Ovary (tissue), 9 donors: ENCODE data around the gene GPHN. TPM values are rescaled to one million over a fixed set of nuclear protein-coding genes. Genes with fewer than 3 reads are reported as not detected.

Experiments used
- DNase-seq, 5 donors: peaks; one replicate each; pipeline ENCODE4 v3.0.0-alpha.2; 2019 to 2020
- H3K27ac ChIP-seq, 2 donors: fragments of 200-600 bp; one replicate each; pipeline versions ENCODE4 v1.5.1 to v1.8.0; 2019 to 2022
- H3K27me3 ChIP-seq: fragments of 200-600 bp; one replicate; pipeline ENCODE4 v1.8.0; 2022
- H3K36me3 ChIP-seq: fragments of 200-600 bp; sonication (generic); one replicate; pipeline ENCODE4 v1.5.1; 2019
- H3K4me1 ChIP-seq: one replicate; pipeline ENCODE4 v1.8.1; 2013; ENCODE audit warnings: mild to moderate bottlenecking, moderate library complexity; ENCODE audit not compliant: insufficient read depth
- H3K4me3 ChIP-seq: fragments of 200-600 bp; sonication (generic); one replicate; pipeline ENCODE4 v1.5.1; 2017
- H3K9me3 ChIP-seq, 2 donors: fragments of 200-600 bp in 1 of 2; sonication (generic) in 1 of 2; one replicate each; pipeline versions ENCODE4 v1.5.1 to v1.8.1; 2013 to 2019; ENCODE audit warnings: mild to moderate bottlenecking in 1 of 2, moderate library complexity in 1 of 2
- EP300 ChIP-seq: sonication (generic); formaldehyde crosslinking; IDR thresholded peaks from one replicate; pipeline ENCODE4 v1.6.1; 2017; ENCODE audit warnings: antibody characterized with exemption
- POLR2A ChIP-seq: fragments of 450-650 bp; IDR thresholded peaks from one replicate; pipeline ENCODE4 v1.6.1; 2017; ENCODE audit warnings: antibody characterized with exemption, mild to moderate bottlenecking, moderate library complexity
- WGBS, 3 donors: extraction: QIAGEN DNeasy Blood & Tissue Kit in 1 of 3; methylation state at CpG; one replicate each; pipeline versions ENCODE4 v1.1.5 to v1.1.7; 2013 to 2017; 5-methylcytosine and 5-hydroxymethylcytosine counted together
- intact Hi-C, 4 donors: fragments of 100-400 bp; cut with DNase I; formaldehyde crosslinking; loops; one replicate each; pipeline versions ENCODE4 v1.11.0 to v1.15.1; 2022 to 2023
- polyA plus RNA-seq, 2 donors: library from polyadenylated mRNA; stranded (reverse); fragments of 200-250 nt in 1 of 2; fragments of 350-450 nt in 1 of 2; fragmentation: Illumina TruSeq in 1 of 2; extraction: RNeasy Lipid Tissue Mini Kit (QIAGEN cat#74804) in 1 of 2; gene quantifications; one replicate each; pipeline ENCODE4 v1.2.3, GENCODE V29; 2013 to 2014
- total RNA-seq, 7 donors: library from RNA; depleted of rRNA in 2 of 7; stranded (reverse); fragments of >200 nt in 2 of 7; fragmentation: NEBNext Ultra II Directional in 3 of 7; extraction: Animal tissue kit (Norgen Biotek cat#: 25700) in 3 of 7; gene quantifications; one replicate each; pipeline versions ENCODE4 v1.1.0 to v1.2.4, GENCODE V29; 2016 to 2023
- TF ChIP-seq, protein P1 (sequence below), 3 donors: fragments of 450-650 bp in 2 of 3; fragments of 200-600 bp in 1 of 3; IDR thresholded peaks; one replicate each; pipeline versions ENCODE4 v1.5.1 to v1.8.0; 2016 to 2022; ENCODE audit warnings: antibody characterized with exemption in 3 of 3, mild to moderate bottlenecking in 1 of 3
- donor health status: DM: no; HTN: no; CAD: no; lungs with moderate emphysema.
- donor health status: DM: no; HTN: no; CAD: no.
- donor health status: Bipolar disorder and iron deficiency.
- donor health status: DM: yes; HTN: yes; CAD: no.
- donor health status: DM: no; HTN: no; CAD: no.
- donor health status: DM: yes; HTN: yes; CAD: no.

GPHN gene
- total and polyA plus RNA-seq, 9 donors: 8.3 to 44.9 (median 20.3) TPM

DNA sequence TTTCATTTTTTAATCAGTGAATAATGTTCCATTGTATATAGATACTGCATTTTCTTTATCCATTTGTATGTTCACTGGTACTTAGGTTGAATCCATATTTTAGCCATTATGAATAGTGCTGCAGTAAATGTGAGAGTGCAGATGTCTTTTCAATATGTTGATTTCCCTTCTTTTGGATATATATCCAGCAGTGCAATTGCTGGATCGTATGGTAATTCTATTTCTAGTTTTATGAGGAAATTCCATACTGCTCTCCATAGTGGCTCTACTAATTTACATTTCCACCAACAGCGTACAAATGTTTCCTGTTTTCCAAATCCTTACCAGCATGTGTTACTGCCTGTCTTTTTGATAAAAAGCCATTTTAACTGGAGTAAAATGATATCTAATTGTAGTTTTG is 392.8 kb downstream of the GPHN start:
- Histone ChIP-seq H3K27ac (no peak overlapping the region), H3K9me3 (no peaks in the 10 kb centered on the region), H3K4me1 (no peaks in the 10 kb centered on the region), H3K27me3 (no peaks in the 10 kb centered on the region), H3K4me3 (no peak overlapping the region), H3K36me3 (no peaks in the 10 kb centered on the region)
- WGBS, 3 donors: 90 to 94% (median 92%) methylated on average over 2 of the region's 2 CpGs
- intact Hi-C loops: no loop called here
- TF ChIP-seq POLR2A: no peak
- TF ChIP-seq, protein P1, sequence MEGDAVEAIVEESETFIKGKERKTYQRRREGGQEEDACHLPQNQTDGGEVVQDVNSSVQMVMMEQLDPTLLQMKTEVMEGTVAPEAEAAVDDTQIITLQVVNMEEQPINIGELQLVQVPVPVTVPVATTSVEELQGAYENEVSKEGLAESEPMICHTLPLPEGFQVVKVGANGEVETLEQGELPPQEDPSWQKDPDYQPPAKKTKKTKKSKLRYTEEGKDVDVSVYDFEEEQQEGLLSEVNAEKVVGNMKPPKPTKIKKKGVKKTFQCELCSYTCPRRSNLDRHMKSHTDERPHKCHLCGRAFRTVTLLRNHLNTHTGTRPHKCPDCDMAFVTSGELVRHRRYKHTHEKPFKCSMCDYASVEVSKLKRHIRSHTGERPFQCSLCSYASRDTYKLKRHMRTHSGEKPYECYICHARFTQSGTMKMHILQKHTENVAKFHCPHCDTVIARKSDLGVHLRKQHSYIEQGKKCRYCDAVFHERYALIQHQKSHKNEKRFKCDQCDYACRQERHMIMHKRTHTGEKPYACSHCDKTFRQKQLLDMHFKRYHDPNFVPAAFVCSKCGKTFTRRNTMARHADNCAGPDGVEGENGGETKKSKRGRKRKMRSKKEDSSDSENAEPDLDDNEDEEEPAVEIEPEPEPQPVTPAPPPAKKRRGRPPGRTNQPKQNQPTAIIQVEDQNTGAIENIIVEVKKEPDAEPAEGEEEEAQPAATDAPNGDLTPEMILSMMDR (IDR thresholded peaks at IDR 0.05): no peak
- no peak for TF ChIP-seq EP300
- DNase-seq: no peak

DNA sequence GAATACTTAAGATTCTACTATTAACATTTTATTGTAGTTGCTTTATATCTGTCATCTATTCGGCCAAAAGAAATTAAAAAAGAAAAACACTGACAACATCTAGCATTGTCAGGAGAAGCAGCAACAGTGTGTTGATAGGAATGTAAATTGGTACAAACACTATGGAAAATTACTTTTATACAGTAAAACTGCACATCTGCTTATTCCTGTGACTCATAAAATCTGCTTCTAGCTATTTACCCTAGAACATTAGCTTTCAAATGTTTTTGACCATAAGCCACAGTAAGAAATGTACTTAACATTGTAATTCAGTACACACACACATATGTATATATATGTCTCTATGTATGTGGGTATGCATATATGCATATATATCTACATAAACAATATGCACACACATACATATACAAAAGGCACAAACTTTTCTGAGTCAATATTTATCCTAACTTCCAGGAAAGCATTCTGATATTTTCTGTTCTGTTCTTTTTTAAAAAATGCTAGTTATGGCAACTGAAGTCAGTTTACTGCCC is 402.4 kb downstream of the GPHN start:
- no peaks in the 10 kb centered on the region for H3K9me3 ChIP-seq
- no peaks in the 10 kb centered on the region for H3K36me3 ChIP-seq
- no peaks in the 10 kb centered on the region for H3K27me3 ChIP-seq
- no peak for TF ChIP-seq POLR2A
- TF ChIP-seq, protein P1 (IDR thresholded peaks at IDR 0.05): no peak
- TF ChIP-seq EP300: no peak
- H3K27ac ChIP-seq: no peak overlapping the region
- intact Hi-C loops: no loop called here
- WGBS, 3 donors: 67 to 81% (median 73%) methylated on average over 1 of the region's 1 CpG
- DNase-seq: no peak
- H3K4me3 ChIP-seq: no peak overlapping the region
- H3K4me1 ChIP-seq: no peaks in the 10 kb centered on the region

DNA sequence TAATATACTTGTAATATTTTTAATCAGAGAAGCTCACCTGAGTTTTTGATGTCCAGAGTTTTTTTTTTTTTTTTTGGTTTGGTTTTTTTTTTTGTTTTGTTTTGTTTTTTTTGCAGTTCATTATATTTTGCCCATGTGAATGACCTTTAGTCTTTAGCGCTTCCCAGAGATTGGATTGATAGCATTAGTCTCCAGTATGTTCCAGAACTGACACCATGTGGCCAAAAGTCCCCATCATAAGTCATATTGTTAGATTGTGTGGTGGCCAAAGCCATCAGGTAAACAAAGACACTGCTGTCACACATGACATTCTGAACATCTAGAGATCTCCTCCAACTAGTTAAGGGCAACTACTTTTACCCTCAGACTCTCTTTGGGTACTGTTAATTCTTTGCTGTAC is 408.5 kb downstream of the GPHN start:
- H3K27ac ChIP-seq: no peak overlapping the region
- no peak overlapping the region for H3K4me3 ChIP-seq
- H3K36me3 ChIP-seq: no peaks in the 10 kb centered on the region
- no peaks in the 10 kb centered on the region for H3K27me3 ChIP-seq
- no peaks in the 10 kb centered on the region for H3K4me1 ChIP-seq
- TF ChIP-seq, protein P1 (IDR thresholded peaks at IDR 0.05): no peak
- H3K9me3 ChIP-seq: no peaks in the 10 kb centered on the region
- WGBS, 3 donors: 95 to 97% (median 96%) methylated on average over 1 of the region's 1 CpG
- intact Hi-C loops: no loop called here
- DNase-seq: no peak

DNA sequence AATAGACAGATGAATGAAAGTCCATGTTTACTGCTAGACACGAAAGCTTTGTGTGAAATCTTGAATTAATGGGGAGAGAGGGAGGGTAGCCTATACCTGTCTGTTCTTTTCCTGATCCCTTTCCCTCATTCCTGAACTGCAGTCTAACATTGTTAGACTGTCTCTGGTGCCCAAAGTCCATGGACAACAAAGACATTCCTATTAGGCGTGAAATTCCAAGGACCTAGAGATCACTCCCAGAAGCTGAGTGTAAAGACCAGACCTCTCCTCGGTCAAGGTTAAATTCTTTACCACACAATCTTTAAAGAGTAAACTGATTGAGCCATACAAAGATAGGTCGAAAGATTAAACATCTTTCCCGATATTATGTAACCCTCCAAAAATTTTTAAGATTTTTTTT is 410.6 kb downstream of the GPHN start:
- no peak for DNase-seq
- intact Hi-C loops: no loop called here
- H3K9me3 ChIP-seq: no peaks in the 10 kb centered on the region
- no peaks in the 10 kb centered on the region for H3K27me3 ChIP-seq
- no peaks in the 10 kb centered on the region for H3K36me3 ChIP-seq
- no peak overlapping the region for H3K27ac ChIP-seq
- no peaks in the 10 kb centered on the region for H3K4me1 ChIP-seq
- TF ChIP-seq, protein P1 (IDR thresholded peaks at IDR 0.05): no peak
- no peak for TF ChIP-seq POLR2A
- TF ChIP-seq EP300: no peak
- H3K4me3 ChIP-seq: no peak overlapping the region
- WGBS, 3 donors: 81 to 92% (median 87%) methylated on average over 5 of the region's 5 CpGs

DNA sequence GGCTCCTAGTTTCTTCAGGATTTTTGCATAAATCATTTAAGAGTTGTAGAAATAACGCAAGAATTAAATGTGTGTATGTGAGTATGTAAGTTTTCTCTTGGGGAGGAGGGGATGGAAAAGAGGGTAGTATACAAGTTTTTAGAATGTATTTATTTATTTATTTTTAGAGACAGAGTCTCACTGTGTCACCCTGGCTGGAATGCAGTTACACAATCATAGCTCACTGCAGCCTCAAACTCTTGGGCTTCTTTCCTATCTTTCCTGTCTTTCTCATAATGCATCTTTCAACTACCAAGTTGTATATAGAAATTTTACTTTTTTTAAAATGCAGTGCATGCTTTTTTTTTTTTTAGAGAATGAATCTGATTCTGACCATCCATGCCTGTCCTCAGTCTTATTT is 412.2 kb downstream of the GPHN start:
- Histone ChIP-seq H3K27ac (no peak overlapping the region), H3K9me3 (no peaks in the 10 kb centered on the region), H3K27me3 (no peaks in the 10 kb centered on the region), H3K36me3 (no peaks in the 10 kb centered on the region), H3K4me3 (no peak overlapping the region), H3K4me1 (no peaks in the 10 kb centered on the region)
- intact Hi-C loops: no loop called here
- TF ChIP-seq EP300: no peak
- TF ChIP-seq POLR2A: no peak
- TF ChIP-seq, protein P1 (IDR thresholded peaks at IDR 0.05): no peak
- DNase-seq: no peak
- 92 to 100% (median 98%) methylated on average over 1 of the region's 1 CpG for WGBS, 3 donors
